ENCODE results near the gene GADD45G.

GRCh38 chr9:89619424-89620138 lies 14.8 kb downstream of the GADD45G start:
- TF ChIP-seq REST (IDR thresholded peaks at IDR 0.05) = no peak
- no peak for TF ChIP-seq CTCF (IDR thresholded peaks at IDR 0.05; ENCODE audit: low read depth, low read length, missing input control)
- TF ChIP-seq FOXA2 (IDR thresholded peaks at IDR 0.05) = no peak
- no peak for TF ChIP-seq GABPA (IDR thresholded peaks at IDR 0.05 in 1 of 2, conservative IDR thresholded peaks at IDR 0.05 in 1 of 2)
- no peak for TF ChIP-seq RAD21 (IDR thresholded peaks at IDR 0.05)
- TF ChIP-seq ATF3 (IDR thresholded peaks at IDR 0.05) = no peak
- TF ChIP-seq JUND (IDR thresholded peaks at IDR 0.05) = no peak
- TF ChIP-seq MAX (IDR thresholded peaks at IDR 0.05) = no peak
- TF ChIP-seq YY1 (IDR thresholded peaks at IDR 0.05) = no peak
- no peak for TF ChIP-seq ZBTB33 (IDR thresholded peaks at IDR 0.05)
- no peak for TF ChIP-seq TAF1 (conservative IDR thresholded peaks at IDR 0.05)
- no peak for TF ChIP-seq SP1 (IDR thresholded peaks at IDR 0.05)
